T-helper 22 cell (primary cell): ENCODE data around the gene CARMIL1.

Experiments used
- DNase-seq: peaks from one replicate; pipeline ENCODE4 v3.0.0-alpha.2; 2020; ENCODE audit warnings: low read depth

Gene CARMIL1

DNA sequence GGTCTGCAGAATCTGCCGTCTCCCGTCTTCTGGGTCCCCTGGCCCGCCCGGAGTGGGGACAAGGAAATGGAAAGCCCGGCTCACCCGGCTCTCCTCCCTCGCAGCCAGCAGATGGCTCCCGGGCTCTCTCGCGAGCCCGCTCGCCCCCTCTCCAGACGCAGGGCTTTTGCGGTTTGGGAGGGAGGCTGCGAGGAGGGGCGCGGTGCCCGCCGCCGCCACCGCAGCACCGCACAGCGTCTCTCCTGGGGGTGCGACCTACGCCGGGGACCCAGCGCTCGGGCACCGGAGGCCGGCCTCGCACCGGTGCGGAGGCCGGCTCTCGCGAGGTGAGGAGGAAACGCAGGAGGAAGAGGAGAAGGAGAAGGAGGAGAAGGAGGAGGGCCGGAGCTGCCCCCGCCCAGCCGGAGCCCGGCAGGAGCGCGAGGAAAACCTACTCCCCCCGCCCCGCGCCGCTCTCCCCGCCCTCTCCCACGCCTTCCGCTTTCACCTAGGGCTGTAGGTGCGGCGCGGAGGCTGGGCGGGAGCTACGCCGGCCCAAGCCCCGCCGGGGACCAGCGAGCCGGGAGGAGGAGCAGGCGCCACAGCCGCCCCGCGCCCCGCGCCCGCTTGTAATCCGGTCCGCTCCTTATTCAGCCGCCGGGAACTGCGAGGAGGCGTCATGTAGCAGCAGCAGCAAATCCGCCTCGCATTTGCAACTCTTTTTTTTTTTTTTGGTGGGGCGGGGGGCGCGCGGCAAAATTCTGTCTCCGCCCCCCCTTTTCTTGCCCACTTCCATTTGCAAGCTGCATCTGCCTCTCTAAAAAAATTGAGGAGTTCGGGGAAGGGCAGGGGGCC lies at the start of gene CARMIL1:
Gene CARMIL1 (plus strand): TSS at position 461 of the 834 bp plus-strand sequence. CDS start 422 bp downstream, outside the sequence.
- peak; percentile 62 for DNase-seq

DNA sequence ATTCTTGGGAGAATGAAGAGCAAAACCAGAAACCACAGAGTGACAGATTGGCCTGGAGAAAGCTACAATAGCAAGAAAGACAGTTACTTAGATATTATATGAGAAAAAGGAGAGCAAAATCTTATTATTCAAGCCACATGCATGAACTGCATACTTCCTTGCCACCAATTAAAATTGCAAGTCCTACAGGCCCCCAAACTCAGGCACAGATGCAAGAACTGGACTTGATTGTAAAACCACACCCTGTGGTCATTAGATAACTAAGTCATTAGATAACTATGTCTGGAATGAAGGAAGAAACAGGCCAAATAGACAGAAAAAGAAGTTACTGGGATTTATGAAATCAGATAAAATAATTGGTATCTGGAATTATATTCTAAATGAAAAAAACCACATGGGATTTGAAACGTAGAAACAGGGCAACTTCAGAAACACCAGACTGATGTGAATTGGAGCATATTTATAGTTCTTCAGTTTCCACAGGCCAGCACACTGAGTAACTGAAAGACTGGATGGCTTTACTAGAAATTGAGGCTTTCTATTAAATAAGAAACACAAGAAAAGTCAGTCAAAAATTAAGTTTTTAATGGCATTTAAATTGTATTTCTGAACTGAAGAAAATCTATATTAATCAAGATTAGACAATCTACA lies 49.4 kb upstream of the CARMIL1 start:
- no peak for DNase-seq

DNA sequence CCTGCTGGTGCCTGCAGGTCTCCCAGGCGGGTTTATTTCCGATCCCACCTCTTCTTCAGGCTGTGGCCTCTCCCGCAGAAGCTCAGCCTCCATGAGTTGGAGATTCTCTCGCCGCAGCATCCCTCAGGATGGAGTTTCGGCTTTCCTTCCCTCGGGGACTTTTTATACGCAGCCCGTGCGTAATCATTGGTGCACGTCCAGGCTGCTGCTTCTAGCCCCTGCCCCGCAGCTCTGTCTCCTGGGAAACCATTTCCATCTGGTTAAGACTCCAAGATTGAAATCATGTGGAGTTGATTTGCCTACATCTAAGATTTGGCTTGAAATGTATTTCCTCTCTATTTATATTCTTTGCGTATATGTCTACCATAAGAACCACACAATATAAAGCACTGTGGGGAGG lies 46.7 kb upstream of the CARMIL1 start:
- DNase-seq, result no peak

GRCh38 chr6:25233226-25233625 lies 45.9 kb upstream of the CARMIL1 start:
- no peak for DNase-seq

- DNase-seq, result no peak
Observed at GRCh38 chr6:25237579-25237978, 41.6 kb upstream of the CARMIL1 start.

- DNase-seq, result no peak
Observed at GRCh38 chr6:25239059-25239458, 40.1 kb upstream of the CARMIL1 start.

DNA sequence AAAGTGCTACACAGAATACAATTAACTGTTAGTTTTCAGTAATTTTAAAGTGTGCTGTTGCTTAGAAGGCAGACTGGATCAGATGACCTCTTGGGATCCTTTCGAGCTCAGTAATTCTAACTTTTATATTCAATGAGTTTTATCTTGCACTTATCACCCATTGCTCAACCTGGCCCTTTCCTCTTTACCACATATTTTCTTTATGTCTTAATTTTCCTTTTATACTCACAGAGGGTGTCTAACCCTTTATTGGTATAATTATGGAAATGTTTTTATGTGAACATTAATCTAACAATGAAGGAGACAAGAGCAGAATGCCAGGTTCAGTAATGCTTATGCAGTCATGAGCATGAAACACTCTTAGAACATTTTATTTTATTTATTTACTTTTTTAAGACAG lies 39.7 kb upstream of the CARMIL1 start:
- DNase-seq, result no peak

DNA sequence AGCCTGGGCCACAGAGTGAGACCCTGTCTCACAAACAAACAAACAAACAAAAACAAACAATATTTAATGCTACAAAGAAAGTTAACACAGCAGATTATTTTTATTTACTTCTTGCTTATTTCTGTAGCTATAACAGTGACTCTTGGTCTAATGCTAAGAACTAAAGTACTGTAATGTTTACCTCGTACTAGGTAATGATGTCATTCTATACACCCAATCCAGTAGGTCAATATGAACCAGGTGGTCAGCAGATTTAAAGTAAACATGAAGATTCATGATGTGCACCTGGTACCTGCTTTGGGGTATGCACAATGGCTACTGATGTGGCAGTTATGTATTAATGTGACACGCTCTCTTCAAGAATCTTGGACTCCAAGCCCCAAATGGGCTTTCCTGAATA lies 36.6 kb upstream of the CARMIL1 start:
- DNase-seq, result no peak

DNA sequence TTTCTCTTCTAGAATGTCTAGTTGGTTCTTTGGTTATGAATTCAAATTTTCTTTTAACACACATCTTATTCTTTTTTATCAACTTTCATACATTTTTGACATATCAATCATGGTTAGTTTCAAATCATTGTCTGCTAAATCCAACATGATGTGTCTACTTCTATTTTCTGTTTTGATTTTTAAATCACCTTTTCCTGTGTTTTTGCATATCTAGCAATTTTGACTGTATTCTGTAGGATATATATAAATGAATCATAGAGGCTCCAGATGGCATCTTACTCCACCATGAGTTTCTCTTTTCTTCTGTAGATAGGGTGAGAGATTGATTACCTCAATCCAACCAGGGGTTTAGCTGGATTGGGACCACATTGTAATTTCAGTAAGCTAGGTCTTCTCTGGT lies 34.3 kb upstream of the CARMIL1 start:
- DNase-seq, result no peak

GRCh38 chr6:25248123-25248522 lies 31.1 kb upstream of the CARMIL1 start:
- DNase-seq, result no peak

DNA sequence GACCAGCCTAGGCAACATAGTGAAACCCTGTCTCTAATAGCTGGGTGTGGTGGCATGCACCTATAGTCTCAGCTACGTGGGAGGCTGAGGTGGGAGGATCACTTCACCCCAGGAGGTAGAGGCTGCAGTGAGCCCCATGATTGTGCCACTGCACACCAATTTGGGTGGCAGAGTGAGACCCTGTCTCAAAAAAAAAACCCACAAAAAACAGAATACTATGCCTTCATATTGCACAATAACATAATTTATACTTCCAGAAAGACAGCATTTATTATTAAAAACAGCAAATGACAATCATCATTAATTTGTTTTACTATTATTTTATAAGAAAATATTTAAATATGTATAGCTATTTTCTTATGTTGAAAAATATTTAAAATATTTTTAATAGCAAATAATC lies 30.0 kb upstream of the CARMIL1 start:
- no peak for DNase-seq

DNA sequence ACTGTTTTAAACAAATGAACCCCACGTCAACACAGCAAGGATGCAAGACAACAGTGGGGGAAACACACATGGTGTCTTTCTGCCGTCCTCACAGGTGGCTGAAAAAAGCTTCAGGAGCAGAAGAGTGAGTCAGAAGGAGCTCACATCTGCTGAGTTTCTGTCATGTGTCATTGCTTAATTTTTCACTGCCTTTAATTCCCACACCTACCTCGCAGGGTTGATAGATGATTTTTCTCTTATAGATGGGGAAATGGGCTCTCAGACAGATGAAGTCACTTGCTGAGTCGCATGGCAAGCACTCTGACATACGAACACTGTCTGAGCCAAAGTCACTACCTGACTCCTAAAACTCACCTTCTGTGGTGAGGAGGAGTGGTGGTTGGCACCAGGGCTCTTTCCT lies 28.3 kb upstream of the CARMIL1 start:
- DNase-seq, result no peak

- DNase-seq, result no peak
Observed at GRCh38 chr6:25251426-25251825, 27.7 kb upstream of the CARMIL1 start.

GRCh38 chr6:25253351-25253750 lies 25.8 kb upstream of the CARMIL1 start:
- DNase-seq, result no peak

DNA sequence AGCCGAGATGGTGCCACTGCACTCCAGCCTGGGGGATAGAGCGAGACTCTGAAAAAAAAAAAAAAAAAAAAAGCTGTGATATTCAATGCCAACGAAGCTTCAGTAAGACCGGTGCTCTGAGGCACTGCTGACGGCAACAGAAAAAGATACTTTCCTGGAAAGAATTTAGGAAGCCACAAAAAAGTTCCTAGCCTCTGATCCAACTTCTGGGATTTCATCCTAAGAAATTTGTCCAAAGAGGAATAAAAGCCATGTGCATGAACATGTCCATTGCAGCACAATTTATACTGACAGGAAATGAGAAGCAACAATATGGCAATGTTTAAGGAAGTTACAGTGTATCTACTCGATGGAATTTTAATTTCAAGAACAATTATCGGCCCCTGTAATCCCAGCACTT lies 24.5 kb upstream of the CARMIL1 start:
- DNase-seq, result no peak

DNA sequence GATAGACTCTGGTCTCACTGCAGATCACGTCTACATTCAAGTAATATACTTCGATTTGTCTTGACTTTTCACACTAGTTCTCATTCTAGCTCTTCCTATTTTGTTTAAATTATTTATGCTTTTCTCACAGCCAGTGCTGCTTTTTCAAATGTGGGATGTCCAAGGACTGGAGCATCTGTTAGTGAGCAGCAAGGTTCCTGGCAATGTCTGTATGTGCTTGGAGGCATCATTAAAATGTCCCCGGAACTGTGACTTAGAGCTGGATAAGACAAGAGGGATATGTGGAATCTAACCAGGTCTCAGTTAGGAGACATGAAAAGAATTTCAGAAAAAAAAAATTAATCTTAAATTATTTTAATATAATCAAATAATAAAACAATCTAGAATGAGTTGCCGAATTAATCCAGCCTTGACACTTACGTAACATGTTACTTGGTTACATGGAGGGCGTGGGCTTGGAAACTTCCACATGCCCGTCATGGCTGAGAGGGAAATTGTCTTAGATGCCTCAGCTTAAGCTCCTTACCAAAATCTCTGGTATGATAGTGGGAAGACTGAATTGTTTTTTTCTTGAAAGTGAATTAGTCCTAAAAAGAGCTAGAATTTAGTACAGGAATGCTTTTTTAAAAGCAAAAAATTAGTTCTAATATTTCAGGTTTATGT lies 21.4 kb upstream of the CARMIL1 start:
- no peak for DNase-seq

GRCh38 chr6:25259756-25260155 lies 19.4 kb upstream of the CARMIL1 start:
- no peak for DNase-seq

- no peak for DNase-seq
Observed at GRCh38 chr6:25263657-25264056, 15.5 kb upstream of the CARMIL1 start.

- DNase-seq, result no peak
Observed at GRCh38 chr6:25266456-25267100, 12.6 kb upstream of the CARMIL1 start.

- DNase-seq, result no peak
Observed at GRCh38 chr6:25267662-25268061, 11.5 kb upstream of the CARMIL1 start.

DNA sequence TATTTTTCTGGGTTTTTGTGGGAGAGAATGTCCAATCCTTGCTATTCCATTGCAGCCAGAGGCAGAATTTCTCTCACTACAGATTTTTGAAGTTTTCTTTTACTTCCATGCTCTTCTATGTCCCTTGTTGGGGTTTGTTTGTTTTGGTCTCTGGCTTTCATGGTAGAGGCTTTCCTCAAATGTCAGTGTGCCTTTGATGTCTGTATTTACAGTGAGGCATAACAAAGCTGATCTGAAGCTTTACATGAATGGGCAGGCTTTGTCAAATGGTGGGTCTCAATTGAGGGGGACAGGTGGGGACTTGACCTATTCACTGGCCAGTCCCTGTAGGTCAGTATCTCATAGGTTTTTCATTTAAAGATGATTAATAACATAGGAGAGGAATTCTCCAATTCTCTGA lies 8.6 kb upstream of the CARMIL1 start:
- DNase-seq, result no peak

DNA sequence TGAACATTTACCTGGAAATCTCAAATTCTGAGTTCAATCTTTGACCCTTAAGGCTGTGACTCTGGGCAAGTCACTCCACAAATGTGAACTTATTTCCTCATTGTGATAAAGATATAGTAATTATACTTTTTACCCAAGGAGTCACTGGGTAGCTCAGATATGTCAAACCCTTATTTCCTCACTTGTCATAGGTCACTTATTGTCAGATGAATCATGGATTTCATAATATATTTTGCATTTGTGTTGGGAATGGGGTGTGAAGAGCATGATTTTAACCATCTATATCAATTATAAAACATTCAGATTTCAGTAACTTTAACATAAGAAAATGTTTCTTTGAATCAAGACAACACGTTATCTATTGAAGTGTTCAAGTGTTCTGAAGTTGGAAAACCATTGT lies 3.7 kb upstream of the CARMIL1 start:
- no peak for DNase-seq

DNA sequence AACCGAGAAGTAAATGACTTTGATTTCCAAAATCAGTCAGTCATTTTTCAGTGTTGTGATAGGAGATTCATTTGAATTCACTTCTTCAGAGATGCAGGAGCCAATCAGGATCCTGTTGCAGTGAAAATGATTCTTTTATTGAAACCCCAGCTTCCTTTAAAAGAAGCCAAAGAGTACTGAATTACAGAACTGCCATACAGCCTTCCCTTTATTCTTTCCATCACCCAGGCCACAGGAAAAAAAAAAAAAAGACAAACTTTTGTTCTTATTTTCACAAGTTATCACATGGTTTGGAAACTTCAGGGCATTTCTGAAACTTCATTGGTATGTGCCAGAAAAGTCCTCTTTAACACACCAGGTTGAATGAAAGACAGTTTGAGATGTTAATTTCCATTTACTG lies 1.8 kb upstream of the CARMIL1 start:
- DNase-seq, result no peak
